Measurements from ENCODE around the gene SULF2.

The SULF2 gene

DNA sequence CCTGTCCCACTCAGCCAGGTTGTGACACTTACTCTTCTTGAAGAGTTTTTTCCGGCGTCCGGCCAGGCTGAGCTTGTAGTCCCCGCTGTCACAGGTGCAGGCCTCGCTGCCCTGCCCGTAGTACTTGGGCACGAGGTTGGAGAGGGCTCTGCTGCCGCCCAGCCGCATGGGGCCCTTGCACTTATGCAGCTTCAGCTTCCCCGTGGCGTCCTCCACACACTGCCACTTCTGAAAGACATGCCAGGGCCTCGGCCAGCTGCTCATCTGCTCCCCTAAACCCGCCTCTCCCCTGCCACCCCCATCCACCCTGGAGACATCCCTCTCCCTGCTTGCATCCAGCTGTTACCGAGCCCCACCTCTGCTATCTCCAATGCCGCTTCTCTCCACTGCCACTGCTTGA, 113.1 kb downstream of the SULF2 start:
- H3K27ac ChIP-seq, result no peak overlapping the region
- in situ Hi-C loops (cut with HindIII; ENCODE audit: low pct_ligation_motif_present, low sequenced_read_pairs), result no loop called here
- H3K36me3 ChIP-seq (replicated peaks), result no peaks in the 10 kb centered on the region
- no peaks in the 10 kb centered on the region for H3K27me3 ChIP-seq (replicated peaks)
- TF ChIP-seq, protein P1, sequence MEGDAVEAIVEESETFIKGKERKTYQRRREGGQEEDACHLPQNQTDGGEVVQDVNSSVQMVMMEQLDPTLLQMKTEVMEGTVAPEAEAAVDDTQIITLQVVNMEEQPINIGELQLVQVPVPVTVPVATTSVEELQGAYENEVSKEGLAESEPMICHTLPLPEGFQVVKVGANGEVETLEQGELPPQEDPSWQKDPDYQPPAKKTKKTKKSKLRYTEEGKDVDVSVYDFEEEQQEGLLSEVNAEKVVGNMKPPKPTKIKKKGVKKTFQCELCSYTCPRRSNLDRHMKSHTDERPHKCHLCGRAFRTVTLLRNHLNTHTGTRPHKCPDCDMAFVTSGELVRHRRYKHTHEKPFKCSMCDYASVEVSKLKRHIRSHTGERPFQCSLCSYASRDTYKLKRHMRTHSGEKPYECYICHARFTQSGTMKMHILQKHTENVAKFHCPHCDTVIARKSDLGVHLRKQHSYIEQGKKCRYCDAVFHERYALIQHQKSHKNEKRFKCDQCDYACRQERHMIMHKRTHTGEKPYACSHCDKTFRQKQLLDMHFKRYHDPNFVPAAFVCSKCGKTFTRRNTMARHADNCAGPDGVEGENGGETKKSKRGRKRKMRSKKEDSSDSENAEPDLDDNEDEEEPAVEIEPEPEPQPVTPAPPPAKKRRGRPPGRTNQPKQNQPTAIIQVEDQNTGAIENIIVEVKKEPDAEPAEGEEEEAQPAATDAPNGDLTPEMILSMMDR (IDR thresholded peaks at IDR 0.05; ENCODE audit: low read depth, low read length, missing control alignments), result no peak
- no peak for DNase-seq
- no peak overlapping the region for H3K4me3 ChIP-seq (ENCODE audit: low read depth, low read length)

DNA sequence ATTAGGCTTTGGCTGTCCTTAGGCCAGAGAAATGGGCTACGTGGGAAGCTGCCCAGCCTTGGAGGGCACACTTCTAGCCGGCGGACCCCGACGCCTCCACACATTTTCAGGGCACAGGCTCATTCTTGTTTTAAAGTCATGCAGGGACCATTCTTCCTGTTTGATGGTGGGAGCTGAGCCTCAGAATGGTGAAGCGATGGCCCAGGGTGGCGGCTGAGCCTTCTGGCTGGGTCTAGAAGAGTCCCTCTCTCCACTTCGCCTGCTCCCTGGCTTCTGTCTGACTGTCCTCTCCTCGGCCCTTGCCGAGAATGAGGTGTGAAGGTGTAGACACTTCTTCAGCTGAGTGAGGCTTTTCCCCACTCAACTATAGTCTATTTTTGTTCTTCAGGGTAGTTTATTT, 114.4 kb downstream of the SULF2 start:
- TF ChIP-seq, protein P1 (IDR thresholded peaks at IDR 0.05; ENCODE audit: low read depth, low read length, missing control alignments), result no peak

DNA sequence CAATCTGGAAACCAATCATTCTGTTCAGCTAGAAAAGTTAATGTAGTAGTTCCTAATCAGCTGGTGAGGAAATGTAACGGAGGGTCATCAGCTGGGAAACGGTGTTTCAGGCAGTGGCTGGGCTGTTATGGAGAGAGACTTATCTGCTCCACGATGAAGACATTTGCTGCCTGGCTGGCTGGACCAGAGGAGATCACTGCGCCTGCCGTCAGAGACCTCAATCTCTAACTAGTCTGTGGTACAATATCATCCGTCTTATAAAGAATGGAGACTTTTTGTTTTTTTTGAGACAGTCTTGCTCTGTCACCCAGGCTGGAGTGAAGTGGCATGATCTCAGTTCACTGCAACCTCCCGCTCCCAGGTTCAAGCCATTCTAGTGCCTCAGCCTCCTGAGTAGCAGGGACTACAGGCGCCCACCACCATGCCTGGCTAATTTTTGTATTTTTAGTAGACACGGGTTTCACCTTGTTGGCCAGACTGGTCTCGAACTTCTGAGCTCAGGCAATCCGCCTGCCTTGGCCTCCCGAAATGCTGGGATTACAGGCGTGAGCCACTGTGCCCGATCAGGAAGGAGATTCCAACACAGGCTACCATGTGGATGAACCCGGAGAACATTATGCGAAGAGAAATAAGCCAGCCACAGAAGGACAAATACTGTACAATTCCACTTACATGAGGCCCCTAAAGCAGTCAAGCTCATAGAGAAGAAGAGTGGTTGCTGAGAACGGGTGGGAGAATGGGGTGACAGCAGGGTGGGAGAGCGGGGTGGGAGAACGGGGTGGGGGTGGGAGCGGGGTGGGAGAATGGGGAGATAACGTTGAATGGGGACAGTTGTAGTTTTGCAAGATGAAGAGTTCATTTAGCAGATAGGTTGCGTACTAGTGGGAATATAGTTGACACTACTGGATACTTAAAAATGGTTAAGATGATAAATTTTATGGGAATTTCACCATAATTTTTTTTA, 115.1 kb downstream of the SULF2 start:
- in situ Hi-C loops (cut with HindIII; ENCODE audit: low pct_ligation_motif_present, low sequenced_read_pairs), result no loop called here
- Histone ChIP-seq H3K36me3 (replicated peaks) (no peaks in the 10 kb centered on the region), H3K27ac (no peak overlapping the region), H3K4me3 (ENCODE audit: low read depth, low read length) (no peak overlapping the region), H3K27me3 (replicated peaks) (no peaks in the 10 kb centered on the region)
- TF ChIP-seq, protein P1 (IDR thresholded peaks at IDR 0.05; ENCODE audit: low read depth, low read length, missing control alignments), result no peak
- DNase-seq, result no peak

More for the DNA sequence above, 114.4 kb downstream of the SULF2 start:
- no peak for DNase-seq
- Histone ChIP-seq H3K36me3 (replicated peaks) (no peaks in the 10 kb centered on the region), H3K27ac (no peak overlapping the region), H3K27me3 (replicated peaks) (no peaks in the 10 kb centered on the region), H3K4me3 (ENCODE audit: low read depth, low read length) (no peak overlapping the region)
- in situ Hi-C loops (cut with HindIII; ENCODE audit: low pct_ligation_motif_present, low sequenced_read_pairs), result no loop called here

DNA sequence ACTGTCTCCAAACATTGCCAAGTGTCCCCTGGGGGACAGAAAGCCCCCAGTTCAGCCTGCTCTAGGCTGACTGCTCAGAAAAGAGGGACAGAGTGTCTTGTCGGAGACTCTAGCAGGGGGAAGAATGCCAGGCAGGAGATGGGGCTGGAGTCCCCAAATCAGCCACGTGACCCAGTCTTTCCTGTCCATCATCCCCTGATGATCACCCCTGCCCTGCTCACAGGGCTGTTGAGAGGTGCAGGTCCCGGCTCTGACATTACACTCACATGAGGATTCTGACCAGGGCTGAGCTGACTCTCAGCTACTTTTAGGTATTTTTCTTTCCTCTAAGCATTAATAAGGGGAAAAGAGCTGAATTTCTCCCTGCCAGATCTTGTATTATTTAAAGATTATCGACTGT, 115.8 kb downstream of the SULF2 start:
- Histone ChIP-seq H3K27ac (no peak overlapping the region), H3K36me3 (replicated peaks) (no peaks in the 10 kb centered on the region), H3K27me3 (replicated peaks) (no peaks in the 10 kb centered on the region), H3K4me3 (ENCODE audit: low read depth, low read length) (no peak overlapping the region)
- TF ChIP-seq, protein P1 (IDR thresholded peaks at IDR 0.05; ENCODE audit: low read depth, low read length, missing control alignments), result no peak
- DNase-seq, result no peak
- in situ Hi-C loops (cut with HindIII; ENCODE audit: low pct_ligation_motif_present, low sequenced_read_pairs), result no loop called here

DNA sequence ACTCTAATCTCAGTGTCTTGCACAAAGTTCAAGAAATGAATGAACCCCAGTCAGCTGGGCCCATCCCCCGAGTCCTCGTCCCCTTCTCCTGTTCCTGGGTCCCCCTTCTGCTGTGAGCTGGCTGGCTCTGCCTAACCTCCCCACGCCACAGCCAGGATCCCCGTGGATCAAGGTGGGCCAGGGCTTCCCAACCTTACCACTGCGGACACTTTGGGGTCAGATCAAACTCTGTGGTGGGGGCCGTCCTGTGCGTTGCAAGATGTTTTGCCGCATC, 116.2 kb downstream of the SULF2 start:
- DNase-seq, result no peak
- H3K4me3 ChIP-seq (ENCODE audit: low read depth, low read length), result no peak overlapping the region
- H3K27ac ChIP-seq, result no peak overlapping the region
- in situ Hi-C loops (cut with HindIII; ENCODE audit: low pct_ligation_motif_present, low sequenced_read_pairs), result no loop called here
- TF ChIP-seq, protein P1 (IDR thresholded peaks at IDR 0.05; ENCODE audit: low read depth, low read length, missing control alignments), result no peak
- no peaks in the 10 kb centered on the region for H3K27me3 ChIP-seq (replicated peaks)
- no peaks in the 10 kb centered on the region for H3K36me3 ChIP-seq (replicated peaks)
